ENCODE measurements around the gene ZBTB2.
"Not testable (repeated sequence)": the region's sequence is repeated elsewhere in the genome, so short reads cannot be mapped to it uniquely, and the experiment has no call there.

The ZBTB2 gene

DNA sequence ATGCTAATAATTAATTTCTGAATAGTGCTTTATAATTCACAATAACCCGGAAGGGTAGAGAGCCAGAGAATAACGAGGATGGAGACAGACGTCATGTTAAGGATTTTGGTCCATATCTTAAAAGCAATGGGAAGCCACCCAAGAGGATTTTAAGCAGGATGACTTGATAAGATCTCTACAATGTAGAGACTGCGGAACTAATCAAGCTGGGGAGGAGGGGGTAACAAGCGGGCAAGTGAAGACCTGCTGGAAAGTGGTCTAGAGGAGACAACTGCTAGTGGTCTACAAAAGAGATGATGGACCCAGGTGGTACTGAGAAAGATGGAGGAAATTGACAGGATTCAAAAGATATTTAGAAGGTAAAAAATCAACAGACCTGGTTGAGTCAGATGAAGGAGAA is 7.2 kb downstream of the ZBTB2 start:
- no peak overlapping the region for H3K4me3 ChIP-seq (ENCODE audit: low read depth, low read length)
- TF ChIP-seq, protein P1, sequence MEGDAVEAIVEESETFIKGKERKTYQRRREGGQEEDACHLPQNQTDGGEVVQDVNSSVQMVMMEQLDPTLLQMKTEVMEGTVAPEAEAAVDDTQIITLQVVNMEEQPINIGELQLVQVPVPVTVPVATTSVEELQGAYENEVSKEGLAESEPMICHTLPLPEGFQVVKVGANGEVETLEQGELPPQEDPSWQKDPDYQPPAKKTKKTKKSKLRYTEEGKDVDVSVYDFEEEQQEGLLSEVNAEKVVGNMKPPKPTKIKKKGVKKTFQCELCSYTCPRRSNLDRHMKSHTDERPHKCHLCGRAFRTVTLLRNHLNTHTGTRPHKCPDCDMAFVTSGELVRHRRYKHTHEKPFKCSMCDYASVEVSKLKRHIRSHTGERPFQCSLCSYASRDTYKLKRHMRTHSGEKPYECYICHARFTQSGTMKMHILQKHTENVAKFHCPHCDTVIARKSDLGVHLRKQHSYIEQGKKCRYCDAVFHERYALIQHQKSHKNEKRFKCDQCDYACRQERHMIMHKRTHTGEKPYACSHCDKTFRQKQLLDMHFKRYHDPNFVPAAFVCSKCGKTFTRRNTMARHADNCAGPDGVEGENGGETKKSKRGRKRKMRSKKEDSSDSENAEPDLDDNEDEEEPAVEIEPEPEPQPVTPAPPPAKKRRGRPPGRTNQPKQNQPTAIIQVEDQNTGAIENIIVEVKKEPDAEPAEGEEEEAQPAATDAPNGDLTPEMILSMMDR (IDR thresholded peaks at IDR 0.05; ENCODE audit: low read depth, low read length), result no peak

DNA sequence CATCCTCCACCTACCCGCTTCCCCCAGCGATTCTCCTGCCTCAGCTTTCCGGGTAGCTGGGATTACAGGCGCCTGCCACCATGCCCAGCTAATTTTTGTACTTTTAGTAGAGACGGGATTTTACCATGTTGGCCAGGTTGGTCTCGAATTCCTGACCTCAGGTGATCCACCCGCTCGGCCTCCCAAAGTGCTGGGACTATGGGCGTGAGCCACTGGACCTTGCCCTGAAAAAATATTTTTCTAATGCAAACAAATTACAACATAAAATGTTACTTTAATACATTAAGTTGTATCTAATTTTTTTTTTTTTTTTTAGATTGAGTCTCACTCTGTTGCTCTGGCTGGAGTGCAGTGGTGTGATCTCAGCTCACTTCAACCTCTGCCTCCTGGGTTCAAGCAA is 8.7 kb downstream of the ZBTB2 start:
- not testable (repeated sequence) for H3K4me3 ChIP-seq (ENCODE audit: low read depth, low read length)

DNA sequence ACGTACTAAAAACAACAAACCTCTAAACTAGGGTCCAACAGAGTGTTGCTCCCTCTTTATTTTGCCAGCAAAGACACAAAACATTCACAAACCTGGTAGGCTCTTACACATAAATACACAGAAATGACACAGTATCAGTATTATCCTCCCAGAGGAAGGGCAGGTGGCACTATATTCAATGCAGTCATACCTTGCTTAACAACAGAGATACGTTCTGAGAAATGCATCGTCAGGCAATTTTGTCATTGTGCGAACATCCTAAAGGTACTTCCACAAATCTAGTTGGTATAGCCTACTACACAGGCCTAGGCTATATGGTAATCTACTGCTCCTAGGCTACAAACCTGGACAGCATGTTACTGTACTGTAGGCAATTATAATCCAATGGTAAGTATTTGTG is 9.6 kb downstream of the ZBTB2 start:
- H3K4me3 ChIP-seq (ENCODE audit: low read depth, low read length), result no peak overlapping the region
- TF ChIP-seq, protein P1 (IDR thresholded peaks at IDR 0.05; ENCODE audit: low read depth, low read length), result no peak

DNA sequence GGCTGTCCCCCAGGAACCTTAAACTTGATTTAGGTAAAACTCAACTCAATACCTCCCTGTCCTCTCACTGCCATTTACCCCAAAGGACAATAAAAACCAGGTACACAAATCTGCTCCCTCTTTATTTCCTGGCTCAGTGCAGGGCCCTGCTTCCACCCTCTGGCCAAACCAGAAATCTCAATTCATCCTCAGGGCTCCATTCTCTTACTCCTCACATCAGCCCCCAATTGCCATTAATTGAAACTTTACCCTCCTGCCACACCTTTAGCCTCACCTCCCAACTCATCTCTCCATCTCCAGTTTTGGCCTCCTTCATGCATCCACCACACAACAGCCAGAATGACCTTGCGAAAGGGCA is 10.5 kb downstream of the ZBTB2 start:
- TF ChIP-seq, protein P1 (IDR thresholded peaks at IDR 0.05; ENCODE audit: low read depth, low read length), result no peak
- no peak overlapping the region for H3K4me3 ChIP-seq (ENCODE audit: low read depth, low read length)

DNA sequence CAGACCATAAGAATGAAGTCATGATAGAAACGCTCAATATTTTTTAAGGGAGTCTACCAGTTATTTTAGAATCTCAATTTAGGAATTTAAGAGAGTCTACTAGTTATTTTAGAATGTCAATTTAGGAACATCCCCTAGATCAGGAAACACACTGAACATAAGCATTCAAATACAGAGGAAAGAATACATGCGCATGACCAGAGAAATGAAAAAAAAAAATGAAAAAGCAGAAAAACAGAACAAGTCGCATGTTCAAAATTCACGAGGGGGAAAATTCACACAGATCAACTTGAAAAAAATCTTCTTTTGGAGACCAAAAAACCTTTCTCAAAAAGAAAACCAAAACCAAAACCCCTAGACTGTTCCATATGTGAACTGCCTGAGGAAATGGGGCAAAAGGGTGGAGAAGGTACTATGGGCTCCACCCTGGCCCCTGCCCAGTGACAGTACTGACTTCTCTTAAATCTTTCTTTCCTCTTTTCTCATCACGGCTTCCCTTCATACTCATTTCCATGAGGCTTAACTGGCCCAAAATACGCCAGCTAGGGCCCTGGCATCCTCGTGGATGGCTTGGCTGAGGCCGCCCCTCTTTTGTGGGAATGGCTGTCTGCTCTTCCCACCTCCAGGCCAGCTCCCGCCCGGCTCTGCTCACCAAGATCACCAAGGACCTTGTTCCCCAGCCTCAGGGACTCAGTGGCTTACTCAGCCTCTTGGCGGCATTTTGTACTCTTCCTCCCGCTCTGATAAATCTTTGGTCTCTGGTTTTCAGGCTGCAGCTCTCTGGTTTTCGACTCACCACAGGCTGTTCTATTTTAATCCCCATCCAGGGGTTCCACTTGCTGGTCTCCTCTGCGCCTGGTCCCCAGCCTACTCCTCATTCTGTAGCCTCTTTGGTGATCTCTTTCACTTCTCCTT is 11.2 kb downstream of the ZBTB2 start:
- no peak overlapping the region for H3K4me3 ChIP-seq (ENCODE audit: low read depth, low read length)
- TF ChIP-seq, protein P1 (IDR thresholded peaks at IDR 0.05; ENCODE audit: low read depth, low read length), result no peak

DNA sequence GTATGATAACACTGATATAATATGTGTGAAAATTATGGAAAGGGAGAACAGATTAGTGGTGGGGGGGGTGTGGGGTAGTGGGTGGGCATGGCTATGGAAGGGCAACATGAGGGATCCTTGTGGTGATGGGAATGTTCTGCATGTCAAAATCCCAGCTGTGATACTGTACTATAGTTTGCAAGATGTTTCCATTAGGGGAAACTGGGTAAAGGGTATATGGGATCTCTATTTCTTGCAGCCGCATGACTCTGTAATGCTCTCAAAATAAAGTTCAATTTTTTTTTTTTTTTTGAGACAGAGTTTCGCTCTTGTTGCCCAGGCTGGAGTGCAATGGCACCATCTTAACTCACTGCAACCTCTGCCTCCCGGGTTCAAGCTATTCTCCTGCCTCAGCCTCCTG is 14.3 kb downstream of the ZBTB2 start:
- TF ChIP-seq, protein P1 (IDR thresholded peaks at IDR 0.05; ENCODE audit: low read depth, low read length), result no peak
- no peak overlapping the region for H3K4me3 ChIP-seq (ENCODE audit: low read depth, low read length)

DNA sequence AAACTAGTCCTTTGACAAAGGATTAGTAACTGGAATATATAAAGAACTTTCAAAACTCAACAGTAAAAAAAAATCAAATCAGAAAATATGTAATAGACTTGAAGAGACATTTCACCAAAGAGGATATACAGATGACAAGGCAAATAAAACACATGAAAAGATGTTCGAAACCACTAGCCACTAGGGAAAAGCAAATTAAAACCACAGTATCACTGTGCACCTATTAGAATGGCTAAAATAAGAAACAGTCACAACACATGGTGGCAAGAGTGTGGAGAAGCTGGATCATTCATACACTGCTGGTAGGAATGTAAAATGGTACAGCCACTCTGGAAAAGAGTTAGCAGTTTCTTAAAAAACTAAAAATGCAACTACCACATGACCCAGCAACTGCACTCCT is 14.9 kb downstream of the ZBTB2 start:
- no peak overlapping the region for H3K4me3 ChIP-seq (ENCODE audit: low read depth, low read length)
- TF ChIP-seq, protein P1 (IDR thresholded peaks at IDR 0.05; ENCODE audit: low read depth, low read length), result no peak

DNA sequence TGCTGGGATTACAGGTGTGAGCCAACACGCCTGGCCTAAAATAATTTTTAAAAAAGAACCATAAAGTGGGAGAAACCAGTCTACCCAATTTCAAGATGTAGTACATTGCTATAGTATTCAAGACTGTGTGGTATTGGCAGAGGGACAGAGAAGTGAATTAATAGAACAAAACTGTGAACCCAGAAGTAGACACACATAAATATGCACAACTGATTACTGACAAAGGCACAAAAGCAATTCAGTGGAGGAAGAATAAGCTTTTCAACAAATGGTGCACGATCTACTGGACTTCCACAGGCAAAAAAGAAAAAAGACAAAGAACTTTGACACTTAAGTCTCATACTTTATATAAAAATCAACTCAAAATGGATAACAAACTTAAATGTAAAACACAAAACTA is 15.5 kb downstream of the ZBTB2 start:
- TF ChIP-seq, protein P1 (IDR thresholded peaks at IDR 0.05; ENCODE audit: low read depth, low read length), result no peak
- no peak overlapping the region for H3K4me3 ChIP-seq (ENCODE audit: low read depth, low read length)
